GM18511 (cell line): ENCODE results near the gene PICALM.

Source experiments
- ATAC-seq: cut with Tn5 transposase; IDR thresholded peaks from one replicate; pipeline ENCODE4 v1.9.1; 2021; ENCODE audit warnings: mild to moderate bottlenecking, moderate library complexity; ENCODE audit not compliant: unreplicated experiment

PICALM gene

GRCh38 chr11:86050196-86050709, 18.6 kb downstream of the PICALM start:
- no peak for ATAC-seq

DNA sequence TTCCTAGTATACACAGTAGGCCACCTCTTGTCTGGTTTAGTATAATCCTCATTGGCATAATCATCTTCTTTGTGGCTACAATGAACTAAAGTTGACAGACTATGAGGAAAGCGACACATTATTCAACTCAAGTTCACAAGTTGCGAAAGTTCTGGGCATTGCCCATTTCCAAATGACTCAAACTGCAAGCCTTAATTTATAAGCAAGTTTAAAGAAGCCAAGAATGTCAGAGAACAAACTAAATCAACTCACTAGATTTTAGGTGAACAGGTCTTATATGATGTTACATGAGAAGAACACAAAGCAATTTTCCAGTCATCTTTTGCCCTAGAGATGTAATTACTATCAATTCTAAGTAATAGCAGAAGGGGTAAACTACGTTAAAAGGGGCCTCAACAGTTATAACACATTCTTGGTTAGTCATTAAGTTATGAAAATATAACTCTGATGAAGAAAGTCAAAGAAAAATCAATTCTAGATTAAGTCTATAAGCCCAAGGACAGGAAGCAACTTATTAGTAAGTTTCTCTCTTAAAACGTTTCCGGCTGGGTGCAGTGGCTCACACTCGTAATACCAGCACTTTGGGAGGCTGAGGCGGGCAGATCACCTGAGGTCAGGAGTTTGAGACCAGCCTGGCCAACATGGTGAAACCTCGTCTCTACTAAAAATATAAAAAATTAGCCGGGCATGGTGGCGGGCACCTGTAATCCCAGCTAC, 21.5 kb downstream of the PICALM start:
- peak; percentile 65 for ATAC-seq

GRCh38 chr11:86046116-86046515, 22.8 kb downstream of the PICALM start:
- no peak for ATAC-seq

DNA sequence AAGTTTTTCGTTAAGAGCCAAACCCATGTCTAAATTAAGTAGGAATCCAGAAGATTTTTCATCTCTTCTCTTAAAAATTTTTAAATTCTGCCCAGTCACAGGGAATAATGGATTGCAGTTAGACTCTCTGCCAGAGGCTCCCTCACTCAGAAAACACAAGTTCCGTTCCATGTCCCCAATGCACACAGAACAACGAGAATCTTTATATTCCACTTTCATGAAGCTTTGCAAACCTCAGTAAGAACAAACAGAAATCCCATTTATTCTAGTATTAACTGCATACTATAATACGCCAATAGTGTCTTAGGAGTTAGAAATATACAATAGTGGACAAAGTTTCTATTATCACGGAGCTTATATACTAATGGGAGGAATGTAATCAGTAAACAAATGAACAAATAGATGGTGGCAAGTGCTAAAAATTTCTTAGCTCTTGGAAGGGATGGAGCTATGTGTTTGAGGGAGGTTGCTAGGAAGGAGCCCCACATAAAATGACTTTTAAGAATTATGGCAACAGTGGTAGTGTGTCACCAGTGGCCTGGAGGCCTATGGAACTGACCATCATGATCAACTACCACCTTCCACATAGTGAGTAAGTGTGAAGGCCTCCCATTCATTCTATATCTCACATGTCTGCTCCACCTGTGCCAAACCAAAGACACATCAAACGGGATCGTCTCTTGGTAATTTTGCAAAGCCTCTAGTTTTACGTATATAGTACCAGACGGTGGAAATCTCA, 24.9 kb downstream of the PICALM start:
- no peak for ATAC-seq

DNA sequence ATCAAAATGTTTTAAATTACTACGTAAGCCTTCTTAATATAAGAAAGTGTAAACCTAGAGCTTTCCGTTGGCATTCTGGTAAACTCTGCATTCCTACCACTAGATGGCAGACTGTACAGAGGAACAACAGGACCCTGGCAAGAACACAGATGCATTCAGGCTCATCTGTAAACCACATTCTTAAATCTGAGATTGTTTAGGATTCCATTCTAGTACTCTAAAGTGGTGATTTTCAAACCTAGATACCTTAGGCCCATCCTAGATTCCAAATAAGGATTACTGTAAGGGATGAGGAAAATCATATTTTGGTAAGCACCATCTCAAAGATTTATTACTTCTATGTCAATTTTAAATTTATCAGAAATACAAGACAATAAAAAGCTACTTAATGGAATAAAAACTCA, 26.9 kb downstream of the PICALM start:
- peak; percentile 74 for ATAC-seq

GRCh38 chr11:86040919-86041850, 27.7 kb downstream of the PICALM start:
- no peak for ATAC-seq

GRCh38 chr11:86039094-86039493, 29.8 kb downstream of the PICALM start:
- no peak for ATAC-seq

- no peak for ATAC-seq
Measured at GRCh38 chr11:86037743-86038142, 31.1 kb downstream of the PICALM start.

DNA sequence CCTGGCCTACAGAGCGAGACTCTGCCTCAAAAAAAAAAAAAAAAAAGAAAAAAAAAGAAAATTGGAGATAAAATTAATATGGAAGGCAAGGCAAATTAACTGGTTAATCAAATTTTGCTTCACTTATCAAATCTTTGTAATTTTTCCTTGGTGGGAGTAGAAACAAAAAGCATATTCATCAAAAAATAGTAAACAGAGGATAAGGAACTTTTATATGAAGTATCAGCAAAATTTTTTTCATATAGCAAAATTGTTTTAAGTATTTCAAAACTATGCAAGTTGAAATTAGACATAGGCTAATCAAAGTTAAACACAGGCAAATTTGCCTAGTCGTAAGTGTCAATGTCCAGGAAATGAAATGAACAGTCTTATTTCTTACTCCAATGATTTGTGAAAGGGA, 33.0 kb downstream of the PICALM start:
- ATAC-seq, result no peak

DNA sequence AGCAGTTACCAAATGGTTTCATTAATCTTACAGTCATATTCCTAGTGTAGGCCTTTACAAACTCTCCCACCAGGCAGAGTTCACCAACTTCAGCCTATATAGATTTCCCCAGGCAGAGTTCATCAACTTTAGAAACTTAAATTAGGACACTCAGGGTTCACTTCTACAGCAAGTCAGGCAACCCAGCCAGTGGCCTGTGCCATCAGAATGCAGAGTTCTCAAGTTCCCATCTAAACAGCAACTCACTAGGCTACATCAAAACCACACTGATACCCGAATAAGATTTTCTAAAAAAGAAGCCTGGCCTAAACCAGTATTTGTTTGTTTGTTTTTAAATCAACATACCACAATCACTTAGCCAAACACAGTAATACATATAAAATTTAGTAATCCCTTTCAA, 33.7 kb downstream of the PICALM start:
- no peak for ATAC-seq

- no peak for ATAC-seq
Measured at GRCh38 chr11:86034710-86035109, 34.2 kb downstream of the PICALM start.

GRCh38 chr11:86021377-86021776, 47.5 kb downstream of the PICALM start:
- peak; percentile 80 for ATAC-seq

DNA sequence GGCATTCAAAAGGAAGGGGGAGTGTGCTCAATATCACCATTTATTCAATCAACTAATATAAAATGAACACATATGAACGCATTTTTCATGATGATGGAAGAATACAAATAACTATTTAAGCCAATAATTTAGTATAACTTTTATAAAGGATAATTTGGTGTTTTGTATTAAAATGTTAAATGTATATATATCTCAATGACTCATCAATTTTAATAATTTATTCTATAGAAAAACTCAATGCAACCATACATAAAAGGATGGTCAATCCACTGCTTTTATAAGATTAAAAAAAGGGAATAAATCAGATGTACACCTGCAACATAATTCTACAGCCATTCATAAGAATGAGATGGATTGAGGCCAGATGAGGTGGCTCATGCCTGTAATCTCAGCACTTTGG, 50.6 kb downstream of the PICALM start:
- ATAC-seq, result no peak

- no peak for ATAC-seq
Measured at GRCh38 chr11:86016451-86016850, 52.4 kb downstream of the PICALM start.

DNA sequence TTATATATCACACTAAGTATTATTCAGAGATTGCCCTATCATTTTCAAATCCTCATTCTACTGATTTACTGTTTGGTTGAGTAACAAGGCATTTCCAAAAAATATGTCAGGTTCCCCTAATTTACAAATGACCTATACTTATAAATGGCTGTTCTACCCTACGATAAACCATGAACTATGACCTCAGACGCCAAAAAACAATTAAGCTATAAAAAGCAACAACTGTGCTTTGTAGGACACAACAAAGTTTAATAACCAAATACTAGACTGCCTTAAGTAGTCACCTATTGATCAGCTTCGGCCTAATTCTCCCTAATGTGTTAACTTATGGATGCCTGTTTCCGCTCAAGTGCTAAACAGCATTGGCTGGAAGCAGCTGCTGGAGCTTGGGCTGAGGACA, 53.2 kb downstream of the PICALM start:
- no peak for ATAC-seq

- ATAC-seq, result no peak
Measured at GRCh38 chr11:86014221-86014620, 54.7 kb downstream of the PICALM start.

GRCh38 chr11:86013713-86014112, 55.2 kb downstream of the PICALM start:
- no peak for ATAC-seq

- no peak for ATAC-seq
Measured at GRCh38 chr11:86011175-86011574, 57.7 kb downstream of the PICALM start.

DNA sequence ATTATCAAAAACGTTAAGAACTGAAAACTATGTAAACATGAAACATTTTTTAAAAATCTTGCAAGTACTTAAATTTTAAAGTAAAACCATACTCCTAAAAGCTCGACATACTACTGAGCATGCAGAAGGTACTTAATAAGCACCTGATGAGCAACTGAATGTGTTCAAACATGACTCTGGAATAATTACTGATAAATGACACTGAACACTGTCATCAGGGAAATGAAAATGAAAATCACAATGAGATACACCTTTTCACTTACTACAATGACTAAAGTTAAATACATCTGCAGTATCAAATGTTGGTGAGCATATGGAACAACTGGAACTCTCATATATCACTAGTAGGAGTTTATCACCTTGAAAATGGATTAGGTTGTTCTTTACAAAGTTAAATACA, 65.2 kb downstream of the PICALM start:
- ATAC-seq, result no peak

GRCh38 chr11:86002431-86002830, 66.5 kb downstream of the PICALM start:
- ATAC-seq, result no peak

DNA sequence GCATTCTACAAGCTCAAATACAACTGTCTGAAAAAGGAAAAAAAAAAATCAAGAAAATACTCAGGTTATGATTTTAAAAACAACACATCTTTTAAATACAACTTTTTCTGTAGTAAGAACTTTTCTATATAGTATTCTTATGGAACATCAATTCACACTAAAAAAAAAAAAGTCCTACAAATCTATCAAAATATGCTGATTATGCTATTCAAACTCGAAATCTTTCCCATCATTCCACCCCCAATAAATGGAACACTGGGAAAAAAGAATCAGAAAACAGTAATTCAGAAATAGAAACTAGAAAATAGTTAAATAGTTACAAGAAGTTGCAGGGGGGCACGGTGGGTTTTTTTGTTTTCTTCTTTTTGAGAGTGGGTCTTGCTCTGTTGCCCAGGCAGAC, 77.4 kb downstream of the PICALM start:
- ATAC-seq, result no peak
